ENCODE measurements around the gene ZCCHC7. TPM values are rescaled to one million over a fixed set of nuclear protein-coding genes. Genes with fewer than 3 reads are reported as not detected.

Gene ZCCHC7
- total and polyA plus RNA-seq, 4 donors: 3.3 to 9.7 (median 7.6) TPM

- DNase-seq (ENCODE audit: low spot score): no peak
- Histone ChIP-seq H3K4me1 (ENCODE audit: control insufficient read depth in 4 of 4, insufficient read depth in 4 of 4, low read length in 3 of 4) (peaks cover 0 to 13% (median 12%) of the 10 kb centered on the region in 4 donors), H3K36me3 (ENCODE audit: control insufficient read depth in 4 of 4, insufficient read depth in 3 of 4, low read depth in 1 of 4, low read length in 3 of 4) (no peaks in the 10 kb centered on the region), H3K9ac (ENCODE audit: low read depth in 1 of 2, low read length in 2 of 2) (no peak overlapping the region), H3K9me3 (ENCODE audit: control insufficient read depth in 4 of 4, low read length in 3 of 4) (no peaks in the 10 kb centered on the region), H3K27ac (ENCODE audit: low read depth in 1 of 2, low read length in 2 of 2) (no peak overlapping the region), H3K4me3 (ENCODE audit: low read depth in 1 of 3, low read length in 3 of 3) (no peak overlapping the region), H3K27me3 (ENCODE audit: control insufficient read depth in 4 of 4, insufficient read depth in 4 of 4, low read length in 3 of 4) (no peaks in the 10 kb centered on the region)
- WGBS: 85% methylated on average over 7 of the region's 7 CpGs
- TF ChIP-seq YY1 (IDR thresholded peaks at IDR 0.05): no peak
- no peak for TF ChIP-seq EGR1 (IDR thresholded peaks at IDR 0.05; ENCODE audit: low read depth in 2 of 2)
- TF ChIP-seq JUND (IDR thresholded peaks at IDR 0.05): no peak
- TF ChIP-seq MAX (IDR thresholded peaks at IDR 0.05): no peak
- TF ChIP-seq GABPA (IDR thresholded peaks at IDR 0.05 in 1 of 2, conservative IDR thresholded peaks at IDR 0.05 in 1 of 2): no peak
- TF ChIP-seq HNF4A (conservative IDR thresholded peaks at IDR 0.05): no peak
- TF ChIP-seq NR2F2 (IDR thresholded peaks at IDR 0.05): no peak
- TF ChIP-seq, protein P1, sequence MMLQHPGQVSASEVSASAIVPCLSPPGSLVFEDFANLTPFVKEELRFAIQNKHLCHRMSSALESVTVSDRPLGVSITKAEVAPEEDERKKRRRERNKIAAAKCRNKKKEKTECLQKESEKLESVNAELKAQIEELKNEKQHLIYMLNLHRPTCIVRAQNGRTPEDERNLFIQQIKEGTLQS (IDR thresholded peaks at IDR 0.05): no peak
- no peak for TF ChIP-seq SP1 (IDR thresholded peaks at IDR 0.05)
- no peak for TF ChIP-seq RXRA (IDR thresholded peaks at IDR 0.05)
- TF ChIP-seq, protein P2, sequence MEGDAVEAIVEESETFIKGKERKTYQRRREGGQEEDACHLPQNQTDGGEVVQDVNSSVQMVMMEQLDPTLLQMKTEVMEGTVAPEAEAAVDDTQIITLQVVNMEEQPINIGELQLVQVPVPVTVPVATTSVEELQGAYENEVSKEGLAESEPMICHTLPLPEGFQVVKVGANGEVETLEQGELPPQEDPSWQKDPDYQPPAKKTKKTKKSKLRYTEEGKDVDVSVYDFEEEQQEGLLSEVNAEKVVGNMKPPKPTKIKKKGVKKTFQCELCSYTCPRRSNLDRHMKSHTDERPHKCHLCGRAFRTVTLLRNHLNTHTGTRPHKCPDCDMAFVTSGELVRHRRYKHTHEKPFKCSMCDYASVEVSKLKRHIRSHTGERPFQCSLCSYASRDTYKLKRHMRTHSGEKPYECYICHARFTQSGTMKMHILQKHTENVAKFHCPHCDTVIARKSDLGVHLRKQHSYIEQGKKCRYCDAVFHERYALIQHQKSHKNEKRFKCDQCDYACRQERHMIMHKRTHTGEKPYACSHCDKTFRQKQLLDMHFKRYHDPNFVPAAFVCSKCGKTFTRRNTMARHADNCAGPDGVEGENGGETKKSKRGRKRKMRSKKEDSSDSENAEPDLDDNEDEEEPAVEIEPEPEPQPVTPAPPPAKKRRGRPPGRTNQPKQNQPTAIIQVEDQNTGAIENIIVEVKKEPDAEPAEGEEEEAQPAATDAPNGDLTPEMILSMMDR (IDR thresholded peaks at IDR 0.05; ENCODE audit: low read depth, low read length, missing input control): no peak
- TF ChIP-seq HNF4G (IDR thresholded peaks at IDR 0.05): no peak
- TF ChIP-seq TAF1 (conservative IDR thresholded peaks at IDR 0.05): no peak
- TF ChIP-seq FOXA1 (IDR thresholded peaks at IDR 0.05): no peak
- TF ChIP-seq, protein P3, sequence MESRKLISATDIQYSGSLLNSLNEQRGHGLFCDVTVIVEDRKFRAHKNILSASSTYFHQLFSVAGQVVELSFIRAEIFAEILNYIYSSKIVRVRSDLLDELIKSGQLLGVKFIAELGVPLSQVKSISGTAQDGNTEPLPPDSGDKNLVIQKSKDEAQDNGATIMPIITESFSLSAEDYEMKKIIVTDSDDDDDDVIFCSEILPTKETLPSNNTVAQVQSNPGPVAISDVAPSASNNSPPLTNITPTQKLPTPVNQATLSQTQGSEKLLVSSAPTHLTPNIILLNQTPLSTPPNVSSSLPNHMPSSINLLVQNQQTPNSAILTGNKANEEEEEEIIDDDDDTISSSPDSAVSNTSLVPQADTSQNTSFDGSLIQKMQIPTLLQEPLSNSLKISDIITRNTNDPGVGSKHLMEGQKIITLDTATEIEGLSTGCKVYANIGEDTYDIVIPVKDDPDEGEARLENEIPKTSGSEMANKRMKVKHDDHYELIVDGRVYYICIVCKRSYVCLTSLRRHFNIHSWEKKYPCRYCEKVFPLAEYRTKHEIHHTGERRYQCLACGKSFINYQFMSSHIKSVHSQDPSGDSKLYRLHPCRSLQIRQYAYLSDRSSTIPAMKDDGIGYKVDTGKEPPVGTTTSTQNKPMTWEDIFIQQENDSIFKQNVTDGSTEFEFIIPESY (IDR thresholded peaks at IDR 0.05): no peak
Observed at GRCh38 chr9:37324261-37324683, 203.9 kb downstream of the ZCCHC7 start.

DNA sequence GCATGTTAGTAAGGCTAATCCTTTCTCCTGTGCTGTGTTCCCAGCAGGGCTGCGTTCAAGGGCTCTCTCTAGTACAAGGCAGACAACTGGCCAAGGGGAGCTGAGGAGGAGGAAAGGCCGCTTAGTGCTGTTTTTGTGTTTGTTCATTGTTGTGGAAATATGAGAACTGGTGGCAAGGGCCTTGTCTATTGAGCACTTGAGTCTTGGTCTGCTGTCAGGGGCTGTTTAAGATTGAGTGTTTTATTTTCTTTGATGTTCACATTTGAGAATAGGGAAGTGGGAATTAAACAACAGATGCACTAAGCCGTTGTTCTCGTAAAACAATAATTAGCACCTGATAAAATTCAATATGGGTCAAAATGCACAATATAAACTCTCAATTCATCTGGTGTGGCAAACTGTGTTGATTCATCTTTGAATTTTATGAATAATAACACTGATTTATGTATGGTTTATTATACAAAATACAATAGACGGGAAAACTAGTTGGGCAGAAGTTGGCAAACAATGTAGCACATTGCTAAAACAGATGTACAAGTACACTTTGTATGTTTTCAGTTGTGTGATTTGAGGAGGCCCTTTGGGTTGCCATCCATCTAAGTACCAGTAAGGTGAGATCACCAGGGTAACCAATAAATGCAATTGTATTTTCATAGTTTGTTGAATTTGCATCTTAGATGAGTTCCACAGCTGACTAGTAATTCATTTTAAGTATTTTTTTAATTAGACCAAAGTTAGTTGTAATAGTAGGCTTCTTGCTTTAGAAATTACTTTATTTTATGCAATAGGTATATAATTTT lies 204.5 kb downstream of the ZCCHC7 start:
- no peak overlapping the region for H3K4me3 ChIP-seq (ENCODE audit: low read depth in 1 of 3, low read length in 3 of 3)
- peaks cover 0 to 13% (median 12%) of the 10 kb centered on the region in 4 donors for H3K4me1 ChIP-seq (ENCODE audit: control insufficient read depth in 4 of 4, insufficient read depth in 4 of 4, low read length in 3 of 4)
- 90% methylated on average over 5 of the region's 5 CpGs for WGBS
- no peak overlapping the region for H3K9ac ChIP-seq (ENCODE audit: low read depth in 1 of 2, low read length in 2 of 2)
- H3K36me3 ChIP-seq (ENCODE audit: control insufficient read depth in 4 of 4, insufficient read depth in 3 of 4, low read depth in 1 of 4, low read length in 3 of 4): no peaks in the 10 kb centered on the region
- TF ChIP-seq TAF1 (conservative IDR thresholded peaks at IDR 0.05): no peak
- no peak for TF ChIP-seq REST (IDR thresholded peaks at IDR 0.05)
- TF ChIP-seq EGR1 (IDR thresholded peaks at IDR 0.05; ENCODE audit: low read depth in 2 of 2): no peak
- TF ChIP-seq HNF4G (IDR thresholded peaks at IDR 0.05): no peak
- no peak for TF ChIP-seq RXRA (IDR thresholded peaks at IDR 0.05)
- no peak for TF ChIP-seq NR2F2 (IDR thresholded peaks at IDR 0.05)
- H3K27ac ChIP-seq (ENCODE audit: low read depth in 1 of 2, low read length in 2 of 2): no peak overlapping the region
- H3K27me3 ChIP-seq (ENCODE audit: control insufficient read depth in 4 of 4, insufficient read depth in 4 of 4, low read length in 3 of 4): no peaks in the 10 kb centered on the region
- H3K9me3 ChIP-seq (ENCODE audit: control insufficient read depth in 4 of 4, low read length in 3 of 4): no peaks in the 10 kb centered on the region
- no peak for DNase-seq (ENCODE audit: low spot score)
